ENCODE results near the gene RBM22.

Gene RBM22

GRCh38 chr5:150661821-150662596 lies 38.9 kb downstream of the RBM22 start:
- TF ChIP-seq NFIC (IDR thresholded peaks at IDR 0.05) (no peak), EGR1 (IDR thresholded peaks at IDR 0.05) (no peak), RAD21 (IDR thresholded peaks at IDR 0.05; ENCODE audit: low read depth) (no peak), TAF1 (IDR thresholded peaks at IDR 0.05; ENCODE audit: low read depth) (no peak)

- TF ChIP-seq REST (IDR thresholded peaks at IDR 0.05; ENCODE audit: low read depth) (no peak), CEBPB (IDR thresholded peaks at IDR 0.05) (no peak), NFIC (IDR thresholded peaks at IDR 0.05) (no peak)
Measured at GRCh38 chr5:150661086-150661485, 39.8 kb downstream of the RBM22 start, which contains the start of gene MYOZ3. MYOZ3 (plus strand) TSS chr5:150661251; CDS start chr5:150662942, 1,691 bp downstream.

GRCh38 chr5:150660108-150660831 lies 40.6 kb downstream of the RBM22 start:
- no peak for TF ChIP-seq USF1 (IDR thresholded peaks at IDR 0.05)
- TF ChIP-seq MAX (IDR thresholded peaks at IDR 0.05) = no peak
- TF ChIP-seq NFIC (IDR thresholded peaks at IDR 0.05) = no peak
- no peak for TF ChIP-seq REST (IDR thresholded peaks at IDR 0.05; ENCODE audit: low read depth)
- TF ChIP-seq CREB1 (IDR thresholded peaks at IDR 0.05; ENCODE audit: low read depth) = no peak
- no peak for TF ChIP-seq TEAD4 (IDR thresholded peaks at IDR 0.05)
- TF ChIP-seq RAD21 (IDR thresholded peaks at IDR 0.05; ENCODE audit: low read depth) = no peak
- no peak for TF ChIP-seq TCF12 (IDR thresholded peaks at IDR 0.05; ENCODE audit: low read depth)
- TF ChIP-seq YY1 (IDR thresholded peaks at IDR 0.05; ENCODE audit: low read depth) = no peak

GRCh38 chr5:150659360-150660107 lies 41.3 kb downstream of the RBM22 start:
- no peak for TF ChIP-seq EP300 (IDR thresholded peaks at IDR 0.05; ENCODE audit: borderline replicate concordance)
- TF ChIP-seq ZBTB7A (IDR thresholded peaks at IDR 0.05; ENCODE audit: low read depth) = no peak
- no peak for TF ChIP-seq TCF12 (IDR thresholded peaks at IDR 0.05; ENCODE audit: low read depth)
- TF ChIP-seq TAF1 (IDR thresholded peaks at IDR 0.05; ENCODE audit: low read depth) = no peak

- TF ChIP-seq CREB1 (IDR thresholded peaks at IDR 0.05; ENCODE audit: low read depth) (no peak), ZBTB7A (IDR thresholded peaks at IDR 0.05; ENCODE audit: low read depth) (no peak), MAX (IDR thresholded peaks at IDR 0.05) (no peak), TAF1 (IDR thresholded peaks at IDR 0.05; ENCODE audit: low read depth) (no peak), TCF12 (IDR thresholded peaks at IDR 0.05; ENCODE audit: low read depth) (no peak), NFIC (IDR thresholded peaks at IDR 0.05) (no peak)
Measured at GRCh38 chr5:150658699-150659265, 42.1 kb downstream of the RBM22 start.

GRCh38 chr5:150658121-150658520 lies 42.7 kb downstream of the RBM22 start:
- TF ChIP-seq ZBTB7A (IDR thresholded peaks at IDR 0.05; ENCODE audit: low read depth) = no peak
